ENCODE measurements around the gene RFC2.

The RFC2 gene

DNA sequence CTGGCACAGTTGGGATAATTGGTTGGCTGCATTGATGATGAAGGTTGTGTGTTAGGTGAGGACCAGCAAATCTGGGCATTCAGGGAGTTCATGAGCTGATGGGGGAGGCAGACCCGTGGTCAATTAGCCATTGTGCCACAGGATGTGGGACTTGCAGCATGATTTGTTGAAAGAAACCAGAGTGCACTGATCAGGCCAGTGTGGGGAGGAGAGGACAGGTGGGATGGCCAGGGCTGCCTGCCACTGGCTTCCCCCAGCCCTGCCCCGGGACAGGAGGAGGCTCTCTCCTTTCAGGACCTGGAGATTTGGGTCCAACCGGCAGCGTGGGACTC, 39.3 kb upstream of the RFC2 start:
- Histone ChIP-seq H3K9me3 (ENCODE audit: insufficient read depth, low read depth, low read length) (no peaks in the 10 kb centered on the region), H3K9me2 (replicated peaks; ENCODE audit: low read depth, low read length) (no peaks in the 10 kb centered on the region), H3K4me3 (ENCODE audit: low read length, poor library complexity, severe bottlenecking) (no peak overlapping the region), H3F3A (ENCODE audit: low read depth) (no peaks in the 10 kb centered on the region), H3K4me1 (ENCODE audit: insufficient read depth, low read length, poor library complexity, severe bottlenecking) (peaks cover 30% of the 10 kb centered on the region), H3K27me3 (ENCODE audit: insufficient read depth, low read length, poor library complexity, severe bottlenecking) (no peaks in the 10 kb centered on the region), H3K79me2 (ENCODE audit: insufficient read depth, low read length) (peaks cover 49% of the 10 kb centered on the region), H4K20me1 (ENCODE audit: insufficient read depth, low read length, poor library complexity, severe bottlenecking) (peaks cover 25% of the 10 kb centered on the region), H2AFZ (ENCODE audit: low read length) (no peak overlapping the region), H3K4me2 (ENCODE audit: low read depth, low read length, poor library complexity, severe bottlenecking) (peak overlapping the region; percentile 41), H3K9ac (ENCODE audit: low read depth, low read length, poor library complexity, severe bottlenecking) (no peak overlapping the region), H3K36me3 (ENCODE audit: insufficient read depth, low read length) (no peaks in the 10 kb centered on the region)
- TF ChIP-seq EZH2phosphoT487 (IDR thresholded peaks at IDR 0.05; ENCODE audit: borderline replicate concordance) = no peak
- TF ChIP-seq, protein P1, sequence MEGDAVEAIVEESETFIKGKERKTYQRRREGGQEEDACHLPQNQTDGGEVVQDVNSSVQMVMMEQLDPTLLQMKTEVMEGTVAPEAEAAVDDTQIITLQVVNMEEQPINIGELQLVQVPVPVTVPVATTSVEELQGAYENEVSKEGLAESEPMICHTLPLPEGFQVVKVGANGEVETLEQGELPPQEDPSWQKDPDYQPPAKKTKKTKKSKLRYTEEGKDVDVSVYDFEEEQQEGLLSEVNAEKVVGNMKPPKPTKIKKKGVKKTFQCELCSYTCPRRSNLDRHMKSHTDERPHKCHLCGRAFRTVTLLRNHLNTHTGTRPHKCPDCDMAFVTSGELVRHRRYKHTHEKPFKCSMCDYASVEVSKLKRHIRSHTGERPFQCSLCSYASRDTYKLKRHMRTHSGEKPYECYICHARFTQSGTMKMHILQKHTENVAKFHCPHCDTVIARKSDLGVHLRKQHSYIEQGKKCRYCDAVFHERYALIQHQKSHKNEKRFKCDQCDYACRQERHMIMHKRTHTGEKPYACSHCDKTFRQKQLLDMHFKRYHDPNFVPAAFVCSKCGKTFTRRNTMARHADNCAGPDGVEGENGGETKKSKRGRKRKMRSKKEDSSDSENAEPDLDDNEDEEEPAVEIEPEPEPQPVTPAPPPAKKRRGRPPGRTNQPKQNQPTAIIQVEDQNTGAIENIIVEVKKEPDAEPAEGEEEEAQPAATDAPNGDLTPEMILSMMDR (conservative IDR thresholded peaks at IDR 0.05; ENCODE audit: low read length) = no peak

DNA sequence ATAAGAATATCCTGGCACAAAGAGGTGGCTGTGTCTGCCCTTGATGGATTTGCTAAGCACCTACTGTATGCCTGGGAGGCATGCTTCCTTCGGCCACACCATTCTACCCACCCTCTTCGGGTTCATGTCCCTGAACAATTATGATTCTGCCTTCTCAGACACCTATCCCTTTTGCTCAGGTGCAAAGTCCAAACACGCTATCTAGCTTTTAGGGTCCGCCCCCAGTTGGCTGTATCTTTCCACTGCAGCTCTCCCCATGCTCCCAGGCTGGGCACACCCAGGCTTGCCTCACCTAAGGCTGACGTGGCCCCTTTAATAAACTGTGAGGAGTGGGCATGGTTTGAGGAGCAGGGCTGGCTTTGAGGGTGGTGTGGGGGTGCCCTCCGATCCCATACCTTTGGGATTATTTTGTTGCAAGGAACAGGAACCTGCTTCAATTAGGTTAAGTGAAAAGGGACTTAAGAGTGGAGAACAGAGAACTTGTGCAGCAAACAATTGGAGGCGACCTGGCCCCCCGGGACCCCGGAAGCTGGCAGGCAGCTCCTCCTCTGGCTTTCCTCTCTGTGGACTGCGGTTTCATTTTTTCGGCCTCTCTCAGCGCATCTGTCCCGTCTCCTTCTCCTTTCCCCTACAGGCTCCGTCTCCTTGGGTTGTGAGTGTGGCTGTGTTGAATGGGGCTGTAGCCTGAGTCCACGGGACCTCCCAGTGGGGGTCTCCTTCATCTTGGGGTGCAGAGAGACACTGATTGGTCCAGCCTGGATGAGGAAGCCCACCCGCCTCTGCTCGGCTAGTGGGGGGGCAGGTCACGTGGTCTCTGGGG, 38.8 kb upstream of the RFC2 start:
- Histone ChIP-seq H3K4me1 (ENCODE audit: insufficient read depth, low read length, poor library complexity, severe bottlenecking) (peaks cover 36% of the 10 kb centered on the region), H4K20me1 (ENCODE audit: insufficient read depth, low read length, poor library complexity, severe bottlenecking) (peaks cover 25% of the 10 kb centered on the region), H3K79me2 (ENCODE audit: insufficient read depth, low read length) (peaks cover 49% of the 10 kb centered on the region), H3K4me3 (ENCODE audit: low read length, poor library complexity, severe bottlenecking) (no peak overlapping the region), H3K9ac (ENCODE audit: low read depth, low read length, poor library complexity, severe bottlenecking) (no peak overlapping the region), H2AFZ (ENCODE audit: low read length) (no peak overlapping the region), H3K27me3 (ENCODE audit: insufficient read depth, low read length, poor library complexity, severe bottlenecking) (no peaks in the 10 kb centered on the region), H3K9me3 (ENCODE audit: insufficient read depth, low read depth, low read length) (no peaks in the 10 kb centered on the region), H3K36me3 (ENCODE audit: insufficient read depth, low read length) (no peaks in the 10 kb centered on the region), H3K9me2 (replicated peaks; ENCODE audit: low read depth, low read length) (no peaks in the 10 kb centered on the region), H3K4me2 (ENCODE audit: low read depth, low read length, poor library complexity, severe bottlenecking) (peak overlapping the region; percentile 41), H3F3A (ENCODE audit: low read depth) (no peaks in the 10 kb centered on the region)
- TF ChIP-seq, protein P1 (conservative IDR thresholded peaks at IDR 0.05; ENCODE audit: low read length) = no peak
- no peak for TF ChIP-seq EZH2phosphoT487 (IDR thresholded peaks at IDR 0.05; ENCODE audit: borderline replicate concordance)

DNA sequence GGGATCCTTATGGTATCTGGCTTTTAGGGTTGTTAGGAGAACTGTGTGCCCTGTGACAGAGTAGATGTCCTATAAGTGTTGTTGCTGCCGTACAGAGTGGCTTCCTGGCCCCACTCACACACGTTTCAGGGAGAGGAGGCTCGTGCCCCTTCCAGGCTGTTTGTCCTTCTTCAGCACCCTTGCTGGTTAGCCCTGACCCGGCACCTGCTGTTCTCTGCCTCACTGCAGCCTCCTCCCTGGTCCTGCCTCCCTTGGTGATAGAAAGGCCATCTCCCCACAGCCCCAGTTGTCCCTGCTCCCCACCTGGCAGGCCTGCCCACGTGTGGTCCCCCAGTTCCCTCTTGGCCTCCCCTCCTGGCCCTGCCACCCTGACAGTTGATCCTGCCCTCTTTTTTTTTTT, 37.3 kb upstream of the RFC2 start:
- peak overlapping the region; percentile 94 for H3K4me2 ChIP-seq (ENCODE audit: low read depth, low read length, poor library complexity, severe bottlenecking)
- peak overlapping the region; percentile 86 for H3K4me3 ChIP-seq (ENCODE audit: low read length, poor library complexity, severe bottlenecking)
- no peak overlapping the region for H2AFZ ChIP-seq (ENCODE audit: low read length)
- no peaks in the 10 kb centered on the region for H3F3A ChIP-seq (ENCODE audit: low read depth)
- no peaks in the 10 kb centered on the region for H3K9me3 ChIP-seq (ENCODE audit: insufficient read depth, low read depth, low read length)
- no peak overlapping the region for H3K9ac ChIP-seq (ENCODE audit: low read depth, low read length, poor library complexity, severe bottlenecking)
- H4K20me1 ChIP-seq (ENCODE audit: insufficient read depth, low read length, poor library complexity, severe bottlenecking) = peaks cover 25% of the 10 kb centered on the region
- H3K79me2 ChIP-seq (ENCODE audit: insufficient read depth, low read length) = peaks cover 49% of the 10 kb centered on the region
- H3K27me3 ChIP-seq (ENCODE audit: insufficient read depth, low read length, poor library complexity, severe bottlenecking) = no peaks in the 10 kb centered on the region
- no peak for TF ChIP-seq EZH2phosphoT487 (IDR thresholded peaks at IDR 0.05; ENCODE audit: borderline replicate concordance)
- TF ChIP-seq, protein P1 (conservative IDR thresholded peaks at IDR 0.05; ENCODE audit: low read length) = no peak
- H3K36me3 ChIP-seq (ENCODE audit: insufficient read depth, low read length) = no peaks in the 10 kb centered on the region
- peaks cover 39% of the 10 kb centered on the region for H3K4me1 ChIP-seq (ENCODE audit: insufficient read depth, low read length, poor library complexity, severe bottlenecking)
- H3K9me2 ChIP-seq (replicated peaks; ENCODE audit: low read depth, low read length) = no peaks in the 10 kb centered on the region

Data from Loucy (cell line).